Limb (tissue), 2 donors: ENCODE results near the gene SOS2.
"Not testable (repeated sequence)": the region's sequence is repeated elsewhere in the genome, so short reads cannot be mapped to it uniquely, and the experiment has no call there.

Experiments used
- DNase-seq, 2 donors: peaks; one replicate each; pipeline ENCODE4 v3.0.0-alpha.2; 2016; ENCODE audit errors: extremely low spot score in 2 of 2

Gene SOS2

DNA sequence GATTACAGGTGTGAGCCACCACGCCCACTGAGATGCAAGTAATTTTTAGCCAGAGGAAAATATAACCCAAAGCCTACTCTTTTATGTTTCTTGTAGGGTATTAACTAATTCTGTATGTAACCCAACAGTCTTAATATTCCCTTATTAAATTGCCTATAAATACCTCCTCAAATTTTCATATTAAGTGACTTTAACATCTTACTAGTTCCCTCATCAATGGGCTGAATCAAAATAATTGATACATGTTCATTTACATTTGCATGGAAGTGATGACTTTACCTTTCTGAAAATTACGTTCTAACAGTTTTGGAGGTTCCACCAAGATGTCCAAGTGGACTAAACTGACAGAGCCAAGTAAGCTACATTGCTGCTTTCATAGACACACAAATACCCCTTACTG, 3.1 kb downstream of the SOS2 start:
- no peak for DNase-seq

DNA sequence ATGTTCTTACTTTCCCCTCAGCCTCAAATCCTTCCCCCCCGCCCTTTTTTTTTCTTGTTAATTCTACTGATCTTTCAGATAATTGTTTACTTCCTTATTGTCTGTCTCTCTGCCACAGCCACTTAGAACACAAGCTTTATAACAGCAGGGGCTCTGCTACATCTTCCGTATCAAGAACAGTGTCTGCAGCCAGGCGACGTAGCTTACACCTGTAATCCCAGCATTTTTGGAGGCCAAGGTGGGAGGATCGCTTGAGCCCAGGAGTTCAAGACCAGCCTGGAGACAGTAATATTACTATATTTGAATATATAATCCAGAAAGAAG, 5.4 kb downstream of the SOS2 start:
- no peak for DNase-seq

DNA sequence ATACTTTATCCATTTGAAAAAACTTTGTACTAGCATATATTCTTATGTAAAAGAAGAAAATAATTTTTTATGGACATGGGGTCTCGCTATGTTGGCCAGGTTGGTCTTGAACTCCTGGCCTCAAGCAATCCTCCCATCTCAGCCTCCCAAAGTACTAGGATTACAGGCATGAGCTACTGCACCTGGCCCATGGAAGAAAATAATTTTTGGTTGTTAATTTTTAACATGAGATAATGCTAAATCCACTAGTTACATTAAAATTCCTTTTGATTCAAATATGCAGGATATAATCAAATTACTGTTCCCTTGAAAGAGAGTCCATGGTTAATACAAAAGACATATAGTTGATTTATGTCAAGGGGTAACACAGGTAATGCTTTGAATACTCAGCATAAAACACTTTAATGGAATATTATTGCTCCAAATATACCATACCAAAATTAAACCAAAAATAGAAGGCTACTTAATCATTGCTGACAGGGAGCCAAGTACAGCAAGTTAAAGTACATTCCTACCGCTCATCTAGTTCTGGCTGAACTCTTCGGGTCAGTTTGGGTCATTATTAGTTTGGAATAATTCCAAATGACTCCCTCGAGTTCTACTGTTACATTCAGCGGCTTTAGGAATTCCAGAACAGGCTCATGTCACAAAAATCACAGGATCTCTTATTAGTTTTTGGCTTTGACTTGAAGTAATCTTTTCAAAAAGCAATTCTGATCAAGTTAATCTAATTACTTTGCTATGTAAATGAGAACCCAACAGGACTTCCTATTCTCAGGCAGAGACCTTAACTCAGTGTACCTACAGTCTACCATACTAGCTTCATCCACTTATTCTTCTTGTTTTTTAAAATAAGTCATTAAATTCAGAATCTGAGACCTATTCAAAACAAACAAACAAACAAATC, 6.1 kb downstream of the SOS2 start:
- DNase-seq = peak in 1 of 2 donors; percentile 32

DNA sequence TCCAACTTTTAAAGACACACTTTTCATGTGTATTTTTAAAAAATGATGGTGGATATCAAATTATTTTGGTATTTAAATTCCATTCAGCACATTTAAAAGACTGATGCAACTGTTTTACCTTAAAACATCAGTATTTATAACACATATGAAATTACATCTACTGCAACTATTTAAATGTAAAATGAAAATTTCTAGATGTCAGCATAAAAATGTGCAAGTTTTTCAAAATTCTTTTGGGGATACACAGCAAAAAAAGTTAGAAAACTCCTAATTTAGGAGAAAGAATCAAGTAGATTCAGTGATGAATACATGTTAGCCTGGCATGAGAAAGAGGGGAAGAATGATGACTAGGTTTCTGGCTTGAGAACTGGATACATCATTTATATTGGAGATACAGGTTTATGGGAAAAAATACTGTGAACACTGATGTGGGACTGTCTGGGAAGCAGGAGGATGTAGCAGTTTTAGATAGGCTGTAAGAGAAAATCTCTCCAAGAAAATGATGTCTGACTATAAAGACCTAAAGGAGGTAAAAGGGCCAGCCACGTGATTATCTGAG, 9.2 kb downstream of the SOS2 start:
- no peak for DNase-seq

DNA sequence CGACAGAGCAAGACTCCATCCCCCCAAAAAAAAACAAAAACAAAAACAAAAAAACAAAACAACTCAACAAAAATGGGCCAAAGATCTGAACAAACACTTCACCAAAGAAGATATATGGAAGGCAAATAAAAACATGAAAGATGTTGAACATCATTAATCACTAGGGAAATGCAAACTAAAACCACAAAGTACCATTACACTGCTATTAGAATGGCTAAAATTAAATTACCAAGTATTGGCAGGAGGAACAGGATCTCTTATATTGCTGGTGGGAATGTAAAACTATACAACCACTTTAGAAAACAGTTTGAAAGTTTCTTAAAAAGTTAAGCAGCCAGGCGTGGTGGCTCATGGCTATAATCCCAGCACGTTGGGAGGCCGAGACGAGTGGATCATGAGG, 12.9 kb downstream of the SOS2 start:
- DNase-seq = no peak

DNA sequence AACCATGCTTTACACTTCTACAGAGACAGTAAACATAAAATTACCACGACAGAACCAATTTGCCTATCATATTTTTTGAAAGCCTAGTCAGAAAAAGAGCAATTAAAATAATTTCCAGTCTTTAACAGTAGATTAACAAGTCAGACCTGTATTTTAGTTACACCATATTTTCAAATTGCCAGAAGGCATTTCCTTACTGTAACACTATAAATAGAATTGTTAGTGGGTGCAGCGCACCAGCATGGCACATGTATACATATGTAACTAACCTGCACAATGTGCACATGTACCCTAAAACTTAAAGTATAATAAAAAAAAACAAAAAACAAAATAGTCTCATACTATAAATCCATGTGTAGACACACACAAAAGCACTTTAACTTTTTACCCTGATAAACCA, 16.0 kb downstream of the SOS2 start:
- no peak for DNase-seq

DNA sequence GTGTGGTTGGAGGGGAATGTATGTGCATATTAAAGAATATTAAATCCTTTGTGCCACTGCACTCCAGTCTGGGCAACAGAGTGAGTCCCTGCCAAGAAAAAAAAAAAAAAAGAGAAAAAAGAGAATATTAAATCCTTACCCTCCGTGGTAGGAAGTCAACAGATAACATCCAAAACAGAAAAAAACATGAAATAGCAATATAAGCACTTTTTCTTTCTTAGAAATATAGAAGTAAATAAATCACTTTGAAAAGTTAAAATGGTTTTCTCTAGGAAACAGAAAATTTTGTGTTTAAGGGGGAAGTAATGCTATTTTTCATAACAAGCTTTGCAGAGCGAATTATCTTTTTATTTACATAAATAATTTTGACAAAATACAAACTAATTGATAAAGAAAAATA, 17.6 kb downstream of the SOS2 start:
- DNase-seq = no peak

DNA sequence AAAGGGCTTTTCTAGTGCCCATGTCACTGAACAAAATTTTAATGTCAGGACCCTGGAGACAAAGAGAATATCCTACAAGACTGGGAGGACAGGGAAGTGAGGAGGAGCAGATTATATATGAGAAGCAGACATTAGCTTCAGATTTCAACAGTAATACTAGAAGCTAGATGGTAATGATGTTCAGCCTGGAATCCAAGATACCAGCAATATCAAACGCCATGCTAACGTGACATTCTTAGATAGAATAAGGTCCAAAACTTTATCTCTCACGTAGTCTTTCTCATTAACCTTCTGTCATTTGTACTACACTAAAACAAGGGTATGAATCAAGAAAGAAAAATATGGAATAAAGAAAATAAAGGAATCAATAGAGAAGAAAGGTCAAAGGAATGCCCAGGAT, 18.7 kb downstream of the SOS2 start:
- DNase-seq = no peak

DNA sequence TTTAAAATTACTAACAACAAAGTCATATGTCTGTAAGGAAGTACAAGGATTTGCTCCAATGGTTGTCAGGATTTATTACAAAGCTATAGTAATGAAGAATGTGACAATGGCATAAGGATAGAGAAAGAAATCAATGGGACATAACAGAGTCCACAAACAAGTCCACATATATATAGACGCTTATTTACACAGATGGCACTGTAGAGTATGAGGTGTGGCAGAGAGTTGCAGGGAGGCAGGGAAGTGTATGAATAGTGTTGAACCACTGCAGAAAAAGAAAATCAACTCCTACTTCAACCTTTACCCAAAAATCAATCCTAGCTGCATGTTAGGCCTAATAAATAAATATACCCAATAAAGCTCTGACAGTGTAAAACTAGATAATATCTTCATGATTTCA, 21.3 kb downstream of the SOS2 start:
- no peak for DNase-seq

DNA sequence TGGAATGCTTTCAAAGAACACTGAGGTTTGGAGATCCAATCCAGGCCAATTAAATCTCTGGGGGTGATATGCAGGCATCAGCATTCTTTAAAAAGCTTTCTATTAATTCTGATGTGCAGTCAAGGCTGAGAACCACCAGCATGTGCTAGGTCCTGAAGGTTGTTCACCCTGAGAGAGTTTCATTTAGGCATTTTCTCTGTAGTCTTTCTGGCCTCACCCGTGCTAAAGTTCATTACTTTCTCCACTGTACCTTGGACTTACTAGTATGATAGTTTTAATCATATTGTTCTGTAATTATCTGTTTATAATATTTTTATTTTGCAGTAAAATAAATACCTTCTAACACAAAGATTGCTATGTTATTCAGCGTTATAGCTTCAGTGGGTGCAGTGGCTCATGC, 32.9 kb downstream of the SOS2 start:
- DNase-seq = no peak

DNA sequence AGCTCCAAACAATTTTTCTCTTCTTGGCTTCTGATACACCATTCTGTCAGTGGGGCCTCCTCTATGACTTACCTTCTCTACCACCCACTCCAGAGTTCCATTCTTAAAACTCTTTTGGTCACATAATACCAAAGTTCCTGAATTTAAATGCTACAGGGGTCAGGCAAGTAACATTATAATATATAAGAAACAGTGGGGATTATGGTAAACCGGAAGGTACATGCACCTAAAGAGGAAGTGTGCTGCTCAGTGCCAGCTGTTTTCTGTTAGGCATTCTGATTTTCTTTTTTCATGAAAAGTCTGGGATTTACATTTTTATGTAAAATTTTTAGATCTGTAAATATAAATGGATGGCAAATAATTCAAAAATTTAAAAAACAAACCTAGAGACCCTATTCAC, 39.9 kb downstream of the SOS2 start:
- DNase-seq = no peak

DNA sequence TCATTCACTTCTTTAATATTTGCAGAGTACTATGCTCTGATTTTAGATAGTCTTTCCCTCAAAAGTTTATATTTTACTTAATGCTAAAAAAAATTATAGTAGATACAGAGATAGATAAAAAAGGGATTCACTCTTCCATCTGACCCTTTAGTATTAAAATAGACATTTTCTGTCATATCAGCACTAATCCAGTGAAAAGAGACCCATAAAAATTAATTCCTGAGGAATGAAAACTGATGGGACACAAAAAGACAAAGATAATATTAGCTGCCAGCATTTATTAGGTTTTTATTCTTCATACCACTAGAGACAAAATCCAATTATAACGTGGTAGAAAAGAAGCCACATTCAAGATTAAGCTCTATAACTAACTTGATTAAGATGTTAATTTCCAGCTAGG, 45.3 kb downstream of the SOS2 start:
- DNase-seq = no peak

DNA sequence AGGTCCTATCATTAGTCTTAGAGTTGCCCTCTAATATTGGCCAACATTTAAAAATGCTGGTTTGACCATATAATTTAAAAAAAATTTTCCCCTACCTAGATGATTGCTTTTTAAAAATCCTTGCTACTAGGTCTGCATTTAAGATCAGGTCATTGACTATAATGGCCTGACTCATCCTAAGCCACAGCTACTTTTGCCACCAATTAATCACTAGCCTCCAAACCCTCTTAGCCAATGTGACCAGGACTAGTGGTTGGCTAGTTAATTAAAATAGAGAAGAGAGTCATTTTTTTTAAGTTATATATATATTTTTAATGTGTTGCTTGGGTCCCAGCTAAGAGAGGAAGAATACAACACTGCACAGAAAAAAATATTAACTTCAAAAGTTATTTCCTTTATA, 57.5 kb downstream of the SOS2 start:
- no peak for DNase-seq

DNA sequence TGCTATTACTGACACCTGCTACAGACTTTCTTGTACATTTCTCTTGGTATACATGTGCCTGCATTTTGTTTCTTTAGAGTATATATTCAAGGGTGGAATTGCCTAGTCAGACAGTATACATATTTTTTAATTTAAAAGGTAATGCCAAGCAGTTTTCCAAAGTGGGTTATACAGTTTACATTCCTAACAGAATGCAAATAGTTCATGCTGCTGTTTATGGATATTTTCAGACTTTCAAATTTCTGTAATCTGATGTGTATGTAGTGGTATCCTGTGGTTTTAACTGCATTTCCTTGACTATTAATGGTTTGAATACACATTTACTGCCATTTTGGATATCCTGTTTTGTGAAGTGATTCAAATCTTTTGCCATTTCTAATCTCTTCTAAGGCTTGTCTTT, 59.5 kb downstream of the SOS2 start:
- no peak for DNase-seq

DNA sequence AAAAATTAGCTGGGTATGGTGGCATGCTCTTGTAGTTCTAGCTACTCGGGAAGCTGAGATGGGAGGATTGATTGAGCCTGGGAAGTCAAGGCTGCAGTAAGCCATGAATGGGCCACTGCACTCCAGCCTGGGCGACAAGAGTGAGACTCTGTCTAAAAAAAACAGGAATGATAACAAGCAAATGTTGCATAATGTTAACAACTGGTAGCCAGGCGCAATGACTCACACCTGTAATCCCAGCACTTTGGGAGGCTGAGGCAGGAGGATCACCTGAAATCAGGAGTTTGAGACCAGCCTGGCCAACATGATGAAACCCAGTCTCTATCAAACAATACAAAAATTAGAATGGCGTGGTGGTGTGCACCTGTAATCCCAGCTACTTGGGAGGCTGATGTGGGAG, 64.0 kb downstream of the SOS2 start:
- DNase-seq = not testable (repeated sequence)

DNA sequence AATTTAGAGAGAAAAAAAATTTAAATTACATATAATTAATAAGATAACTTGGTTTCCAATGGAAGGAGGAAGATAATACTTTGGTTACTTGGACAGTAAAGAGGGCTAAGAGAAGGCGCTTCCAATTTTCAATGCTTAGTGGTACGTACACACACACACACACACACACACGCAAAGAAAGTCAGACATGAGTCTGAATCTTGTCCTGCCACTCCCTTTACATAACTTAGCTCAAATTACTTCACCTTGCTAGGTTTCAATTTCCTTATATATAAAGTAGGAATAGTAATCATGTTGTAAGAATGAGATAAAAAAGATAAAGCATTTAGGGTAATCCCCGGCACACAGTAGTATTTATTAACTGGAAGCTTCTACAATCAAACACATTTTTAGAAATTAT, 75.3 kb downstream of the SOS2 start:
- DNase-seq = no peak

DNA sequence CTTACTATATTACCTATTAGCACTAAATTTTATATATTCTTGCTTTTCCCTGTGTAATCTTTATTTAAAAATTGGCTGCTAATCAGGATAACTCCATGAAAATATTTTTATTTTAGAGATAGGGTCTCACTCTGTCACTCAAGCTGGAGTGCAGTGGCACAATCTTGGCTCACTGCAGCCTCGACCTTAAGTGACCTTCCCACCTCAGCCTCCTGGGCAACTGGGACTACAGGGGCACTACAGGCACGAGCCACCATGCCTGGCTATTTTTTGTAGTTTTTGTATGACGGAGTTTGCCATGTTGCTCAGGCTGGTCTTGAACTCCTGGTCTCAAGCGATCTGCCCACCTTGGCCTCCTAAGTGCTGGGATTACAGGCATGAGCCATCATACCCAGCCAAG, 82.6 kb downstream of the SOS2 start:
- no peak for DNase-seq

DNA sequence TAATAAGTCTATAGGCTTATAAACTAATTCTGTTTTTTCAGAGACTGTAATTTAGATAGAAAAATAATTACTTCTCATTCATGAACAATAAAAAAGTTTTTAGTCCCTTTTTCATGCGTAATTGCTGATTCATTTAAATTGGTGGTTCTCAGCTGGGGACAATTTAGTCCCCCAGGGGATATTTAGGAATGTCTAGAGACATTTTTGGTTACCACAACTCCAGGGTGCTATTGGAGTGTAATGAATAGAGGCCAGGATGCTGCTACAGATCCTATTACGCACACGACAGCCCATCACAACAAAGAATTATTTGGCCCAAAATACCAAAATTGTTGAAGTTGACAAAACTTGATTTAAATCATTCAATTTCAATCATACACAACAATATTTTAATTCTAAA, 92.2 kb downstream of the SOS2 start:
- DNase-seq = no peak

DNA sequence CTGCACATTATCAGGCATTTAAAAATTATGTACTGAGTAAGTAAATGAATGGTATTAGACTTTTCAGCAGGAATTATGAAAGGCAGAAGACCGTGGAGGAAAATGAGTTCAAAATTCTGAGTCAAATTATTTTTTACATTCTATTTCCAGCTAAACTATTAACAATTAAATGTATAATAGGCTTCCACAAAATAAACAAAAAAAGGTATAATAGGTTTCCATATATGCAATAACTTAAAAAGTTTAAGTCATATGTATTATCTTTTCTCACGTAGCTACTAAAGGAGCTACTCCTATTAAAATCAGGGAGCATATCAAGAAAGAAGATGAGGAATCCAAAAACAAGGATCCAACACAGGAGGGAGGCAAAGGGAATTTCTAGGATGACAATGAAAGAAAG, 103.6 kb downstream of the SOS2 start:
- DNase-seq = no peak

DNA sequence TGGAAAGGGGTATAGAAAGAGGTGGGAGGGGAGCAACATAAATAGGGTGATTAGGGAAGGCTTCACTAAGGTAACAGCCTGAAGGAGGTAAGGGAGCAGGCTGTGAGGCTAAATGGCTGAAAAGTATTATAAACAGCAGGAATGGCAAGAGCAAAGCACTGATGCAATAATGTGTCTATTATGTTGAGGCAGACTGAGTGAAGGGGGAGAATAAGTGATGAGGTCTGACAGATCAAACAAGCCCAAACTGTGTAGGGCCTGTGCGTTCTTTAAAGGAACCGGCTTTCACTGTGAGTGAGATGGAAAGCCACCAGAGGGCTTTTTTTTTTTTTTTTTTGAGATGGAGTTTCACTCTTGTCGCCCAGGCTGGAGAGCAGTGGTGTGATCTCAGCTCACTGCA, 108.3 kb downstream of the SOS2 start:
- DNase-seq = no peak

DNA sequence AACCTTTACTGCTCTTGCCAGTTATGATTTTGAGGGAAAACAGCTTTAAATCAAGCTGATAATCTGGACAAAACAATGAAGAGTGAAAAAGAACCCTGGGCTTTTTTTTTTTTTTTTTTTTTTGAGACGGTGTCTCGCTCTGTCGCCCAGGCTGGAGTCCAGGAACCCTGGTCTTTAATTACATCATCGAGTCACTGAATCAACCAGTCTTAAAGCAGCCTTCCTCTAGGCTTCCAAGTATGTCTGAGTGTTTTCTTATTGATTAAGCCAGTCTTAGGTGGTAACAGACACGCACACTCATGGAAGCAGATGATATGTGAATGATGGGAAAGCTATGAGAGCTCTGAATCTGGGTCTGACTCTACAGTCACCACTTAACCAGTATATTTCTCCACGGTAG, 109.1 kb downstream of the SOS2 start:
- DNase-seq = no peak

DNA sequence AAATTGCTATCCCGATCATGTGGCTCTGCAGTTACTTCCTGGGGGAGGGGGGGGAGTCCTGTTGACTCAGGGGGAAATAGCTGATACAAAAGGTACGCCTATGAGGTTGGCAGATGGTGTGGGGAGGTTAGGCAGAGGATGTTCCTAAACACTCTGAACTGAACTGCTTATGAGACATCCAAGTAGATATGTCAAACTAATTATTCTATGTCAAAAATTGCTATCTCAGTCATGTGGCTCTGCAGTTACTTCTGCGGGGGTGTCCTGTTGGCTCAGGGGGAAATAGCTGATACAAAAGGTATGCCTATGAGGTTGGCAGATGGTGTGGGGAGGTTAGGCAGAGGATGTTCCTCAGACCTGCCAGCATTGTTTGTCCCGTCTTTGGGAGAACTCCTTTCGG, 109.9 kb downstream of the SOS2 start:
- no peak for DNase-seq

DNA sequence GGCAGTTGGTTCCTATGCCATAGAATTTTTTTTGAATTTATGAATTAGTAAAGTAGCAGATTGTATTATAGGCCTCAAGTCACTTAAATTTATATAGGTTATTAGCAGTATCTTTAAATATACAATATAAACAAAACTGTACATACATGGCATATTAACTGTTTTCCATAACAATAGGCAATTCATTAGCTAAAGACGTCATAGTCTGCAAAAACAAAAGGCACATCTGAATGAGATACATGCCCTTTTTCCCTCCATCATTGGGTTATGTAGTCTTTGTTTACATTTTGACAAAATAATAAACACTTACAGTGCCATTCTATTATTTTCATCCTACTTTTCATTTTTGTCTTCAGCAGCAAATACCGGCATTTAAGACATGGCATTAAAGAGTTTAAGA, 113.9 kb downstream of the SOS2 start:
- no peak for DNase-seq

DNA sequence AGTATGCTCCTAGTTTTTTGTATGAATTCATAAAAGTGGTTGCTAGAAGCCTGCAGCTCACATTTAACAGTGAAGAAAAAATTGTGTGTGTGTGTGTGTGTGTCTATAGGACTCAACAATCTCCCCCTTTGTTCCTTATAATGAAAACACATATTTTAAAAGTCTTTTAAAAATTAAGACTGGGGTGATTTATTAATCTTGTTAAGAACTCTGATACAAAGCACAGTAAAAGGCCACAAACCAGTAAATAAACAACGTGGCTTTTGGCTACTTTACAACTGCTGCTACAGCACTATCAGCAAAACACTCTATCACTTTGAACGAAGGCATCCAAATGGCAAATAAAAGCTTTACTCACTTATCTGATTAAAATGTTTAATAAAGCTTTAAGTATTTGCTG, 114.4 kb downstream of the SOS2 start:
- peak in 1 of 2 donors; percentile 13 for DNase-seq
